ENCODE measurements around the gene CLDN6.

The CLDN6 gene

GRCh38 chr16:2992383-2993081, 25.5 kb downstream of the CLDN6 start:
- no peaks in the 10 kb centered on the region for H3K36me3 ChIP-seq (ENCODE audit: control insufficient read depth, insufficient read depth, low read length)
- H3K4me3 ChIP-seq (ENCODE audit: low read depth, low read length): no peak overlapping the region
- H3K4me1 ChIP-seq (ENCODE audit: control insufficient read depth, insufficient read depth, low read length): peaks cover 43% of the 10 kb centered on the region
- no peaks in the 10 kb centered on the region for H3K9me3 ChIP-seq (ENCODE audit: control insufficient read depth, insufficient read depth, low read depth, low read length)
- no peaks in the 10 kb centered on the region for H3K27me3 ChIP-seq (ENCODE audit: control insufficient read depth, insufficient read depth, low read length)
- H3K9ac ChIP-seq (ENCODE audit: low read length): no peak overlapping the region
- H3K27ac ChIP-seq (ENCODE audit: low read depth, low read length): no peak overlapping the region

DNA sequence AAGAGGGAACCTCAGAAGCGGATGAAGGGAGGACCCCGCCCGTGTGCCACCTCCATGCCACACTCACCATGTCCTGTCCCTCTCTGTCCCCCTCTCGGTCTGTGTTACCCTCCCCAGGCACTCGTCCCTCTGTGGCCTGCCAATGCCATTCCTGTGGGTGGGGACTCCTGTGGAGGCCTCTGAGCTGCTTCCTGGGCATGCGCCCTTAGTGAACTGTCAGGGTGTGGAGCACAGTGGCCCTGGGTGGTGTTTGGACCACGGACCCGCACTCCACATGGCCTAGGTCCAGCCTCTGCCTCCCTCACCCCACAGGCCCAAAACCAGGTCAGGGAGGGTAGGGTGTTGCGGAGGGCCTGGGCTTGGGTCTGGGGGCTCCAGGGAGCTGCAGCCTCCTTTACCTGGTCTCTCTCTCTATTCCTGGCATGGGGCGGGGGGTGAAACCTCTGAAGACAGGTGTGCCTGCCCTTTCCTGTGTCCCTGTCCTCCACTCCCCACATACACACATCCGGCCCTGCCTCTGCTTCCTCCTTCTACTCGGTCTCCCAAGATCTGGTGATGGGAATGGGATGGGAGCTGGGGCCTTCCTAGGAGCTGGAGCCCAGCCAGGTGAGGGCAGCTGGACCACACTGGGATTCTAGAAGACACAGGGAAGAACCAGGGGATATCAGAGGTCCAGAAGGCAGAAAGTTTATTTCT, 26.3 kb downstream of the CLDN6 start:
- H3K9me3 ChIP-seq (ENCODE audit: control insufficient read depth, insufficient read depth, low read depth, low read length): no peaks in the 10 kb centered on the region
- no peaks in the 10 kb centered on the region for H3K36me3 ChIP-seq (ENCODE audit: control insufficient read depth, insufficient read depth, low read length)
- H3K4me1 ChIP-seq (ENCODE audit: control insufficient read depth, insufficient read depth, low read length): peaks cover 42% of the 10 kb centered on the region
- no peak overlapping the region for H3K27ac ChIP-seq (ENCODE audit: low read depth, low read length)
- H3K27me3 ChIP-seq (ENCODE audit: control insufficient read depth, insufficient read depth, low read length): no peaks in the 10 kb centered on the region
- H3K9ac ChIP-seq (ENCODE audit: low read length): no peak overlapping the region
- no peak overlapping the region for H3K4me3 ChIP-seq (ENCODE audit: low read depth, low read length)

DNA sequence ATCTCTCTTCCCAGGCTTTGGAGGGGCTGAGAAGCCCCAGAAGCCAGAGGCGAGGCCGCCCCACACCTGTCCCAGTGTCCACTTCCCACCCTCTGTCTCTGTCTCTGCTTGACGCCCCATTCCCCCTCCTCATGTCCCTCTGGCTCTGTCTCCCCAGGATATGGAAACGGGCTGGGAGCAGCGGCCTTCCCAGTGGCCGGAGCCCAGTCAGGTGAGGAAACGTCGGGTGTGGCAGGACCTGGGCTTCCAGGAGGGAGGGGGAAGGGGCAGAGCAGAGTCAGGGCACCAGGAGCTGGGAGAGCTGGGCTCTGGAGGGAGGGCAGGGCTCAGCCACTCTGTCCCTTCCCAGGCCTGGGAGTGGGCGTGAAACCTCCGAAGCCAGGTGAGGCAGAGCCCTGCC, 27.1 kb downstream of the CLDN6 start:
- no peaks in the 10 kb centered on the region for H3K36me3 ChIP-seq (ENCODE audit: control insufficient read depth, insufficient read depth, low read length)
- H3K27ac ChIP-seq (ENCODE audit: low read depth, low read length): no peak overlapping the region
- no peaks in the 10 kb centered on the region for H3K9me3 ChIP-seq (ENCODE audit: control insufficient read depth, insufficient read depth, low read depth, low read length)
- H3K9ac ChIP-seq (ENCODE audit: low read length): no peak overlapping the region
- peaks cover 40% of the 10 kb centered on the region for H3K4me1 ChIP-seq (ENCODE audit: control insufficient read depth, insufficient read depth, low read length)
- no peak overlapping the region for H3K4me3 ChIP-seq (ENCODE audit: low read depth, low read length)
- H3K27me3 ChIP-seq (ENCODE audit: control insufficient read depth, insufficient read depth, low read length): no peaks in the 10 kb centered on the region

GRCh38 chr16:2988590-2989099, 29.3 kb downstream of the CLDN6 start:
- no peak overlapping the region for H3K27ac ChIP-seq (ENCODE audit: low read depth, low read length)
- H3K4me3 ChIP-seq (ENCODE audit: low read depth, low read length): no peak overlapping the region
- H3K9ac ChIP-seq (ENCODE audit: low read length): no peak overlapping the region
- no peaks in the 10 kb centered on the region for H3K9me3 ChIP-seq (ENCODE audit: control insufficient read depth, insufficient read depth, low read depth, low read length)
- H3K36me3 ChIP-seq (ENCODE audit: control insufficient read depth, insufficient read depth, low read length): no peaks in the 10 kb centered on the region
- H3K27me3 ChIP-seq (ENCODE audit: control insufficient read depth, insufficient read depth, low read length): no peaks in the 10 kb centered on the region
- peaks cover 43% of the 10 kb centered on the region for H3K4me1 ChIP-seq (ENCODE audit: control insufficient read depth, insufficient read depth, low read length)

DNA sequence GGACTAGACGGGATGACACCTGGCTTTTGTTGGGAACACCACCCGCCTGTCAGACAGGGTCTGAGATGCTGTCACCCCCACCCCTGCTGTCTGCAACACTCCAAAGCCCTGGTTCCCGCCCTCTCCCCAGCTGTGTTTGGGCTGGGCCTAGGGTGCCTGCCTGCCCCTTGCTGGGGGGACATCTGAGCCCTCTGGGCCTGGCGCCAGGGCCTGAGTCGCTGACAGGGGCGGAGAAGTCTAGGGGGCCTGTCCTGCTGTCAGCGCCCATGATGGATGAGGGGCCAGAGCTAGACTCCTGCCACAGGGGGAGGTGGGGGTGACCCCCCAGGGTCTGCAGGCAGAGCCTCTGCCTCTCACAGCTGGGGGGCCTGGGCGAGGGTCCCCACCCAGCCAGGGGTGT, 30.1 kb downstream of the CLDN6 start:
- Histone ChIP-seq H3K27me3 (ENCODE audit: control insufficient read depth, insufficient read depth, low read length) (no peaks in the 10 kb centered on the region), H3K4me3 (ENCODE audit: low read depth, low read length) (no peak overlapping the region), H3K4me1 (ENCODE audit: control insufficient read depth, insufficient read depth, low read length) (peaks cover 47% of the 10 kb centered on the region), H3K9ac (ENCODE audit: low read length) (no peak overlapping the region), H3K36me3 (ENCODE audit: control insufficient read depth, insufficient read depth, low read length) (no peaks in the 10 kb centered on the region), H3K9me3 (ENCODE audit: control insufficient read depth, insufficient read depth, low read depth, low read length) (no peaks in the 10 kb centered on the region), H3K27ac (ENCODE audit: low read depth, low read length) (no peak overlapping the region)

GRCh38 chr16:2987286-2987685, 30.7 kb downstream of the CLDN6 start:
- H3K27ac ChIP-seq (ENCODE audit: low read depth, low read length): no peak overlapping the region
- no peaks in the 10 kb centered on the region for H3K9me3 ChIP-seq (ENCODE audit: control insufficient read depth, insufficient read depth, low read depth, low read length)
- no peaks in the 10 kb centered on the region for H3K36me3 ChIP-seq (ENCODE audit: control insufficient read depth, insufficient read depth, low read length)
- H3K4me1 ChIP-seq (ENCODE audit: control insufficient read depth, insufficient read depth, low read length): peaks cover 51% of the 10 kb centered on the region
- no peak overlapping the region for H3K9ac ChIP-seq (ENCODE audit: low read length)
- no peak overlapping the region for H3K4me3 ChIP-seq (ENCODE audit: low read depth, low read length)
- no peaks in the 10 kb centered on the region for H3K27me3 ChIP-seq (ENCODE audit: control insufficient read depth, insufficient read depth, low read length)

DNA sequence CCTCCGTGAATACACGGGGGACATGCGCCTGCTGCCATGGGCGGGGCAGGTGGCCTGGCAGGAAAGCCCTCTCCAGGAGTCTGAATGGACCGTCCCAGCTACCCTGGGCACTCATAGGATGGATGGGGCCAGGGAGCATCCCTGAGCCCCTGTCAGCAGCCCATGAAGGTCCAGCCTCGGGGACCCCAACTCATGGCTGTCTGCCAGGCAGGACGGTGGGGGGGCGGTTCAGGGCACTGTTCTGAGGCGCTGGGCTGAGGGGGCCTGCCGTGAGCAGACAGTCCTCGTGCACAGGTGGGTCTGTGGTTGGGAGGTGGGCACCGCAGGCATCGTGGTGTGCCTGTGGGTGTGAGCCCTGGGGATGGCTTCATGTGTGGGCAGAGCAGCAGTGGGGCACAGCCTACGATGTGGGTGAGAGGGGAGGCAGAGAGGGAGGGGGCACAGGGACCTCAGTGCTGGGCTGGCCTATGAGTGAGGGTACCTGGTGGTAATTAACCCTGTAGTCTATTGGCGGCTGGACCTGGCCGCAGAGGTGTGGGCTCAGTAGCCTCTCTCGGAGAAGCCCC, 31.3 kb downstream of the CLDN6 start:
- Histone ChIP-seq H3K27me3 (ENCODE audit: control insufficient read depth, insufficient read depth, low read length) (no peaks in the 10 kb centered on the region), H3K36me3 (ENCODE audit: control insufficient read depth, insufficient read depth, low read length) (no peaks in the 10 kb centered on the region), H3K9ac (ENCODE audit: low read length) (no peak overlapping the region), H3K9me3 (ENCODE audit: control insufficient read depth, insufficient read depth, low read depth, low read length) (no peaks in the 10 kb centered on the region), H3K4me3 (ENCODE audit: low read depth, low read length) (no peak overlapping the region), H3K4me1 (ENCODE audit: control insufficient read depth, insufficient read depth, low read length) (peaks cover 56% of the 10 kb centered on the region), H3K27ac (ENCODE audit: low read depth, low read length) (no peak overlapping the region)

DNA sequence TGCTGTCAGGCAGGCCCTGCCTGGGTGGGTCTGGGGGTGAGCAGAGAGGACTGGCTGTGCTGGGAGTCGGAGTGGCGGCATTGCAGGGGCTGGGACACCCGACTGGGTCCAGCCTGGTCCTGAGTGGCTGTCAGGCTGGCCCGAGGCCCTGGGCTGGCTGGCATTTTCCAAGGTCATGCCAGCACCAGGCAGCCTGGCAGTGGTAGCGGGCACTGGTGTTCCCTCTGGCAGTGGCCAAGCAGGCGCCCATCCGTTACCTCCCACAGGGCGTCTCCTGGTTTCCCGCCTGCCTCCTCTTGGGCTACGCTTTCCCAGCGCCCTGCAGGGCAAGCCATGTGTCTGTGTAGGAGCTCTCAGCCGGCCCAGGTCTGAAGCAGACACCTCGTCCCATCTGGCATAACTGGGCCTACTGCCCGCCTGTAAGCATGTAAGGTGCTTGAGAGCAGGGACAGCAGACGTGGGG, 32.1 kb downstream of the CLDN6 start:
- Histone ChIP-seq H3K4me1 (ENCODE audit: control insufficient read depth, insufficient read depth, low read length) (peaks cover 59% of the 10 kb centered on the region), H3K4me3 (ENCODE audit: low read depth, low read length) (no peak overlapping the region), H3K9me3 (ENCODE audit: control insufficient read depth, insufficient read depth, low read depth, low read length) (no peaks in the 10 kb centered on the region), H3K27me3 (ENCODE audit: control insufficient read depth, insufficient read depth, low read length) (no peaks in the 10 kb centered on the region), H3K27ac (ENCODE audit: low read depth, low read length) (no peak overlapping the region), H3K36me3 (ENCODE audit: control insufficient read depth, insufficient read depth, low read length) (no peaks in the 10 kb centered on the region), H3K9ac (ENCODE audit: low read length) (no peak overlapping the region)

DNA sequence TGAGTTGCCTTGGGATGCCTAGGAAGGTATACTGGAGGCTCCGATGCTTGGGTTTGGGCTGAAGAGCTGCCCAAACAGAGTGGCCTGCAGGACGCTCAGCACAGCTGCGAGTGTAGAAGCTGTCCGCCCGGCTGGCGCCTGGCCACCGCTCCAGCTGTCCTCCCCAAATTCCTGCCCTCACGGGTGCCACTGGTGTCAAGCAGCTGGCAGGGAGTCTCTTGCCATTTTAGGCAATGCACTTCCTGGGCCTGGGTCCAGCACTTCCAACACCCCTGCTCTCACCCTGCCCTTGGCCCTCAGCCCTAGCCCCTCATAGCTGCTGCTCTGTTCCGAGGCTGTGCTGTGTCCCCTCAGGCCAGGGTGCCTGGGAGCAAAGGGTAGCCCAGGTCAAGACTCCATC, 32.5 kb downstream of the CLDN6 start:
- Histone ChIP-seq H3K36me3 (ENCODE audit: control insufficient read depth, insufficient read depth, low read length) (no peaks in the 10 kb centered on the region), H3K4me3 (ENCODE audit: low read depth, low read length) (no peak overlapping the region), H3K27ac (ENCODE audit: low read depth, low read length) (no peak overlapping the region), H3K9ac (ENCODE audit: low read length) (no peak overlapping the region), H3K9me3 (ENCODE audit: control insufficient read depth, insufficient read depth, low read depth, low read length) (no peaks in the 10 kb centered on the region), H3K4me1 (ENCODE audit: control insufficient read depth, insufficient read depth, low read length) (peaks cover 56% of the 10 kb centered on the region), H3K27me3 (ENCODE audit: control insufficient read depth, insufficient read depth, low read length) (no peaks in the 10 kb centered on the region)

GRCh38 chr16:2983706-2984136, 34.3 kb downstream of the CLDN6 start:
- no peak overlapping the region; the same call in 1 of the 2 replicates for H3K4me3 ChIP-seq (ENCODE audit: low read depth, low read length)
- H3K4me1 ChIP-seq (ENCODE audit: control insufficient read depth, insufficient read depth, low read length): peaks cover 46% of the 10 kb centered on the region
- no peaks in the 10 kb centered on the region for H3K9me3 ChIP-seq (ENCODE audit: control insufficient read depth, insufficient read depth, low read depth, low read length)
- no peak overlapping the region for H3K27ac ChIP-seq (ENCODE audit: low read depth, low read length)
- H3K9ac ChIP-seq (ENCODE audit: low read length): no peak overlapping the region
- no peaks in the 10 kb centered on the region for H3K27me3 ChIP-seq (ENCODE audit: control insufficient read depth, insufficient read depth, low read length)
- no peaks in the 10 kb centered on the region for H3K36me3 ChIP-seq (ENCODE audit: control insufficient read depth, insufficient read depth, low read length)

GRCh38 chr16:2982402-2982801, 35.6 kb downstream of the CLDN6 start:
- H3K4me3 ChIP-seq (ENCODE audit: low read depth, low read length): no peak overlapping the region
- H3K27ac ChIP-seq (ENCODE audit: low read depth, low read length): peak overlapping the region; percentile 84; the same call in 1 of the 2 replicates
- H3K9me3 ChIP-seq (ENCODE audit: control insufficient read depth, insufficient read depth, low read depth, low read length): no peaks in the 10 kb centered on the region
- H3K4me1 ChIP-seq (ENCODE audit: control insufficient read depth, insufficient read depth, low read length): peaks cover 34% of the 10 kb centered on the region
- H3K36me3 ChIP-seq (ENCODE audit: control insufficient read depth, insufficient read depth, low read length): peaks cover 8% of the 10 kb centered on the region
- H3K27me3 ChIP-seq (ENCODE audit: control insufficient read depth, insufficient read depth, low read length): no peaks in the 10 kb centered on the region
- no peak overlapping the region for H3K9ac ChIP-seq (ENCODE audit: low read length)
